Neutrophil (primary cell): Measurements from ENCODE around the gene MCTP1.

Experiments used
- H3K27ac ChIP-seq: fragments of 200-600 bp; sonication (generic); 2 replicates; pipeline ENCODE4 v1.5.1; 2016; ENCODE audit warnings: mild to moderate bottlenecking, moderate library complexity
- H3K27me3 ChIP-seq: fragments of 200-600 bp; sonication (generic); 2 replicates; pipeline ENCODE4 v1.6.0; 2016; ENCODE audit warnings: mild to moderate bottlenecking
- H3K36me3 ChIP-seq: fragments of 200-600 bp; sonication (generic); 2 replicates; pipeline ENCODE4 v1.5.1; 2017
- H3K4me1 ChIP-seq, 2 experiments: fragments of 200-600 bp in 1 of 2; sonication (generic) in 1 of 2; 1 replicate in 1 of 2; 2 replicates in 1 of 2; pipeline versions ENCODE4 v1.5.1 to v1.6.1; 2013 to 2016; ENCODE audit warnings: low read depth in 1 of 2, low read length in 1 of 2, mild to moderate bottlenecking in 1 of 2, moderate library complexity in 1 of 2; ENCODE audit not compliant: control insufficient read depth in 1 of 2, insufficient read depth in 1 of 2
- H3K4me3 ChIP-seq, 2 experiments: fragments of 200-600 bp in 1 of 2; sonication (generic) in 1 of 2; 1 replicate in 1 of 2; 2 replicates in 1 of 2; pipeline ENCODE4 v1.5.1; 2013 to 2016; ENCODE audit warnings: low read depth in 1 of 2, low read length in 1 of 2, mild to moderate bottlenecking in 1 of 2, moderate library complexity in 1 of 2
- H3K9me3 ChIP-seq: fragments of 200-600 bp; sonication (generic); 2 replicates; pipeline ENCODE4 v1.5.1; 2016
- TF ChIP-seq, protein P1 (sequence below): fragments of 200-600 bp; sonication (generic); IDR thresholded peaks from 2 replicates; pipeline ENCODE4 v1.5.1; 2016; ENCODE audit warnings: antibody characterized with exemption

Gene MCTP1

GRCh38 chr5:95100551-95100950 lies 184.3 kb downstream of the MCTP1 start:
- Histone ChIP-seq H3K27ac (no peak overlapping the region), H3K27me3 (no peaks in the 10 kb centered on the region), H3K36me3 (no peaks in the 10 kb centered on the region), H3K9me3 (no peaks in the 10 kb centered on the region), H3K4me3 (no peak overlapping the region), H3K4me1 (no peaks in the 10 kb centered on the region)
- TF ChIP-seq, protein P1, sequence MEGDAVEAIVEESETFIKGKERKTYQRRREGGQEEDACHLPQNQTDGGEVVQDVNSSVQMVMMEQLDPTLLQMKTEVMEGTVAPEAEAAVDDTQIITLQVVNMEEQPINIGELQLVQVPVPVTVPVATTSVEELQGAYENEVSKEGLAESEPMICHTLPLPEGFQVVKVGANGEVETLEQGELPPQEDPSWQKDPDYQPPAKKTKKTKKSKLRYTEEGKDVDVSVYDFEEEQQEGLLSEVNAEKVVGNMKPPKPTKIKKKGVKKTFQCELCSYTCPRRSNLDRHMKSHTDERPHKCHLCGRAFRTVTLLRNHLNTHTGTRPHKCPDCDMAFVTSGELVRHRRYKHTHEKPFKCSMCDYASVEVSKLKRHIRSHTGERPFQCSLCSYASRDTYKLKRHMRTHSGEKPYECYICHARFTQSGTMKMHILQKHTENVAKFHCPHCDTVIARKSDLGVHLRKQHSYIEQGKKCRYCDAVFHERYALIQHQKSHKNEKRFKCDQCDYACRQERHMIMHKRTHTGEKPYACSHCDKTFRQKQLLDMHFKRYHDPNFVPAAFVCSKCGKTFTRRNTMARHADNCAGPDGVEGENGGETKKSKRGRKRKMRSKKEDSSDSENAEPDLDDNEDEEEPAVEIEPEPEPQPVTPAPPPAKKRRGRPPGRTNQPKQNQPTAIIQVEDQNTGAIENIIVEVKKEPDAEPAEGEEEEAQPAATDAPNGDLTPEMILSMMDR: no peak

GRCh38 chr5:95098012-95098411 lies 186.9 kb downstream of the MCTP1 start:
- TF ChIP-seq, protein P1: no peak
- no peaks in the 10 kb centered on the region for H3K9me3 ChIP-seq
- no peaks in the 10 kb centered on the region for H3K4me1 ChIP-seq
- H3K4me3 ChIP-seq: no peak overlapping the region
- H3K27ac ChIP-seq: no peak overlapping the region
- no peaks in the 10 kb centered on the region for H3K27me3 ChIP-seq
- no peaks in the 10 kb centered on the region for H3K36me3 ChIP-seq

GRCh38 chr5:95093211-95093610 lies 191.7 kb downstream of the MCTP1 start:
- H3K36me3 ChIP-seq: no peaks in the 10 kb centered on the region
- H3K4me3 ChIP-seq: no peak overlapping the region
- no peaks in the 10 kb centered on the region for H3K4me1 ChIP-seq
- TF ChIP-seq, protein P1: no peak
- H3K27ac ChIP-seq: no peak overlapping the region
- no peaks in the 10 kb centered on the region for H3K27me3 ChIP-seq
- H3K9me3 ChIP-seq: no peaks in the 10 kb centered on the region

DNA sequence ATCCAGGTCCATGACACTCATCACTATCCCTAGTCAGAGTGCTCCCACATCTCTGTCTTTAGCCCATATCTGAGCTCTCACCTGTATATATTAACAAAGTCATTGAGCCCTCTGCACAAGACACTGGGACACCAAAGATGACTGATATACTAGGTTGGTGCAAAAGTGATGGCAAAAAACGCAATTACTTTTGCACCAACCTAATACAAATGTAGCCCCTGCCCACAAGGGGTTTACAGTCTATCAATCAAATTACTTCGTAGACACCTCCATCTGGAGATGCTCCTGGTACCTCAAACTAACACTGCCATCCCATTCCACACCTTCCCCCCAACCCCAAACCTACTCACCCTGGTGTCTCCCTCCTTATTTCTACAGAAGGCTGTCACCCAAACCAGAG lies 194.1 kb downstream of the MCTP1 start:
- H3K27me3 ChIP-seq: no peaks in the 10 kb centered on the region
- peaks cover 10 to 14% of the 10 kb centered on the region in 2 experiments for H3K4me1 ChIP-seq
- no peaks in the 10 kb centered on the region for H3K9me3 ChIP-seq
- no peak overlapping the region for H3K27ac ChIP-seq
- no peak overlapping the region for H3K4me3 ChIP-seq
- TF ChIP-seq, protein P1: no peak
- H3K36me3 ChIP-seq: no peaks in the 10 kb centered on the region

DNA sequence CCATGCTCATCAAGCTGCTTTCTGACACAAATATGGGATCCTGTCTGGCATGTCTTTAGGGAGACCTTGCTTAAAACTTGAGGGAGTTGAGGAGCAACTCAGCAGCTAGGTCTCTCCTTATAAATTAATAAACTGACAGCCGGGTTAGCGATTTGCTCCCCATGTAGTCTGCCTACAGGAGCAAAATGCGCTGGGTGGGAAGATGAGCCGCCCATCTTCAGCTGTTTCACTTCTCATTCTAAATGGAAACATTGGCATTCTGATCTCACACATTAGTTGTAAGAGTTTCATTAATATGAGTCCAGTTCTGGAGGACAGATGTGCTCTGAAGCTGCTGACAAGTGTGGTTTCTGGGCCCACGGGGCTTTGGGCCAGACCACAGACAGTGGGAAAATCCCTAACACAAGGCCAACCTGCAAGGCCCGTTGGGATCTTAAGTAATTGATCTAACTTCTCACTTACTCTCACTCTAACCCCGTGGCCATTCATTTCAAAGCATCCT lies 197.0 kb downstream of the MCTP1 start:
- Histone ChIP-seq H3K4me1 (peaks cover 10 to 14% of the 10 kb centered on the region in 2 experiments), H3K36me3 (no peaks in the 10 kb centered on the region), H3K27me3 (no peaks in the 10 kb centered on the region), H3K4me3 (no peak overlapping the region), H3K27ac (no peak overlapping the region), H3K9me3 (no peaks in the 10 kb centered on the region)
- TF ChIP-seq, protein P1: no peak
